Osteoblast (primary cell): ENCODE data around the gene ACAD9. TPM values are rescaled to one million over a fixed set of nuclear protein-coding genes. Genes with fewer than 3 reads are reported as not detected.

Experiments
- DNase-seq: peaks from one replicate; pipeline ENCODE4 v3.0.0; 2011; ENCODE audit warnings: low spot score, mixed read lengths; ENCODE audit not compliant: insufficient read length; ENCODE audit errors: missing footprints
- H2AFZ ChIP-seq: 2 replicates; pipeline ENCODE4 v1.6.0; 2011; ENCODE audit warnings: mild to moderate bottlenecking, low read length
- H3K27ac ChIP-seq: 2 replicates; pipeline ENCODE4 v1.5.1; 2011; ENCODE audit warnings: mild to moderate bottlenecking, low read depth, low read length, moderate library complexity
- H3K27me3 ChIP-seq: 2 replicates; pipeline ENCODE4 v1.6.0; 2012; ENCODE audit warnings: mild to moderate bottlenecking, control low read depth, inconsistent platforms, low read length, moderate library complexity; ENCODE audit not compliant: insufficient read depth
- H3K36me3 ChIP-seq: 2 replicates; pipeline ENCODE4 v1.5.1; 2011; ENCODE audit warnings: mild to moderate bottlenecking, low read length, control low read depth, moderate library complexity; ENCODE audit not compliant: insufficient read depth
- H3K4me1 ChIP-seq: 2 replicates; pipeline ENCODE4 v1.5.1; 2011; ENCODE audit warnings: mild to moderate bottlenecking, low read length, control low read depth, moderate library complexity; ENCODE audit not compliant: insufficient read depth
- H3K4me2 ChIP-seq: 2 replicates; pipeline ENCODE4 v1.6.0; 2011; ENCODE audit warnings: mild to moderate bottlenecking, low read length; ENCODE audit not compliant: insufficient read depth
- H3K4me3 ChIP-seq: fragments of 200-600 bp; sonication (generic); 3 replicates; pipeline ENCODE4 v1.5.1; 2012; ENCODE audit warnings: mild to moderate bottlenecking, low read length, inconsistent platforms; ENCODE audit not compliant: insufficient read depth
- H3K79me2 ChIP-seq: 2 replicates; pipeline ENCODE4 v1.6.0; 2012; ENCODE audit warnings: mild to moderate bottlenecking, low read length, control low read depth, inconsistent platforms; ENCODE audit not compliant: insufficient read depth
- H3K9me3 ChIP-seq: 2 replicates; pipeline ENCODE4 v1.5.1; 2011; ENCODE audit warnings: low read depth, low read length, control low read depth
- H4K20me1 ChIP-seq: 2 replicates; pipeline ENCODE4 v1.6.0; 2012; ENCODE audit warnings: mild to moderate bottlenecking, low read length, control low read depth; ENCODE audit not compliant: insufficient read depth
- CTCF ChIP-seq: IDR thresholded peaks from 2 replicates; pipeline ENCODE4 v1.5.1; 2011; ENCODE audit warnings: mild to moderate bottlenecking, low read depth, low read length, moderate library complexity; ENCODE audit errors: extremely low read depth
- total RNA-seq: library from RNA; depleted of rRNA; stranded (reverse); fragments of >200 nt; gene quantifications from 2 replicates; pipeline ENCODE4 v1.2.3, GENCODE V29; 2012

Gene ACAD9
- total RNA-seq, 1 donor = 34.7 TPM

GRCh38 chr3:128849911-128850455, 29.4 kb upstream of the ACAD9 start:
- no peak overlapping the region for H3K27ac ChIP-seq
- H3K36me3 ChIP-seq = no peaks in the 10 kb centered on the region
- H4K20me1 ChIP-seq = no peaks in the 10 kb centered on the region
- peaks cover 11% of the 10 kb centered on the region for H3K4me1 ChIP-seq
- H3K4me3 ChIP-seq = no peak overlapping the region
- peak overlapping the region; percentile 25 for H2AFZ ChIP-seq
- no peaks in the 10 kb centered on the region for H3K9me3 ChIP-seq
- H3K27me3 ChIP-seq = no peaks in the 10 kb centered on the region
- DNase-seq = no peak
- H3K79me2 ChIP-seq = no peaks in the 10 kb centered on the region
- TF ChIP-seq CTCF = peak; percentile 34
- H3K4me2 ChIP-seq = no peak overlapping the region

GRCh38 chr3:128850544-128850943, 28.9 kb upstream of the ACAD9 start:
- Histone ChIP-seq H3K4me1 (peaks cover 6% of the 10 kb centered on the region), H3K79me2 (no peaks in the 10 kb centered on the region), H3K36me3 (no peaks in the 10 kb centered on the region), H3K27me3 (no peaks in the 10 kb centered on the region), H3K4me2 (no peak overlapping the region), H3K9me3 (no peaks in the 10 kb centered on the region), H2AFZ (no peak overlapping the region), H4K20me1 (no peaks in the 10 kb centered on the region), H3K4me3 (no peak overlapping the region), H3K27ac (no peak overlapping the region)
- no peak for TF ChIP-seq CTCF
- no peak for DNase-seq

GRCh38 chr3:128851601-128852000, 27.8 kb upstream of the ACAD9 start:
- H3K27ac ChIP-seq = no peak overlapping the region
- H3K9me3 ChIP-seq = no peaks in the 10 kb centered on the region
- peak; percentile 63 for DNase-seq
- H3K4me3 ChIP-seq = no peak overlapping the region
- H3K27me3 ChIP-seq = no peaks in the 10 kb centered on the region
- TF ChIP-seq CTCF = no peak
- H3K79me2 ChIP-seq = no peaks in the 10 kb centered on the region
- no peaks in the 10 kb centered on the region for H4K20me1 ChIP-seq
- no peaks in the 10 kb centered on the region for H3K4me1 ChIP-seq
- H3K36me3 ChIP-seq = no peaks in the 10 kb centered on the region
- no peak overlapping the region for H3K4me2 ChIP-seq
- no peak overlapping the region for H2AFZ ChIP-seq

GRCh38 chr3:128853826-128854225, 25.6 kb upstream of the ACAD9 start:
- DNase-seq = no peak
- Histone ChIP-seq H3K79me2 (no peaks in the 10 kb centered on the region), H3K4me3 (no peak overlapping the region), H4K20me1 (no peaks in the 10 kb centered on the region), H3K4me1 (no peaks in the 10 kb centered on the region), H3K36me3 (no peaks in the 10 kb centered on the region), H3K4me2 (no peak overlapping the region), H3K27ac (no peak overlapping the region), H2AFZ (no peak overlapping the region), H3K9me3 (peaks cover 1% of the 10 kb centered on the region), H3K27me3 (no peaks in the 10 kb centered on the region)
- TF ChIP-seq CTCF = no peak
